HCT116 (cell line): ENCODE measurements around the gene CYP4F8. TPM values are rescaled to one million over a fixed set of nuclear protein-coding genes. Genes with fewer than 3 reads are reported as not detected.

Source experiments
- ATAC-seq: fragments of 200-7000 bp; cut with Tn5 transposase; 2 replicates; pipeline ENCODE4 v1.9.1; 2020; ENCODE audit warnings: mild to moderate bottlenecking, moderate library complexity
- BruUV-seq: library from RNA; stranded (reverse); fragments of 400-500 nt; replicated peaks from 2 replicates; lab custom pipeline; 2021; lab: Mats Ljungman, UMichigan
- CTCF ChIA-PET: fragments of 300-600 bp; sonication (Branson Sonifier 250); formaldehyde crosslinking; loops from one replicate; lab custom pipeline; 2021; ENCODE audit warnings: antibody characterized with exemption; lab: Charles Lee
- POLR2A ChIA-PET: fragments of 300-600, 350-600 bp; sonication (Branson Sonifier 250); formaldehyde crosslinking; loops from one replicate; lab custom pipeline; 2021; ENCODE audit warnings: antibody characterized with exemption; lab: Charles Lee
- RAD21 ChIA-PET, 2 experiments: fragments of 300-600 bp; sonication (Branson Sonifier 250); formaldehyde crosslinking; loops; one replicate each; lab custom pipeline; 2023; ENCODE audit warnings: low total read pairs in 2 of 2; ENCODE audit not compliant: uncharacterized antibody in 2 of 2, unreplicated experiment in 2 of 2, low non-redundant PET in 1 of 2; lab: Charles Lee
- DNase-seq: peaks from one replicate; pipeline ENCODE4 v3.0.0-alpha.2; 2010; ENCODE audit warnings: low read depth, low spot score
- H2AFZ ChIP-seq: fragments of 200-600 bp; shearing (Covaris generic), sonication (generic); 2 replicates; pipeline ENCODE4 v1.6.1; 2017; ENCODE audit warnings: low read depth, mixed run types, mixed read lengths, antibody characterized with exemption, low read length; ENCODE audit not compliant: poor library complexity, severe bottlenecking
- H3K27ac ChIP-seq: 2 replicates; pipeline ENCODE4 v1.5.1; 2012; ENCODE audit warnings: low read depth, low read length
- H3K27me3 ChIP-seq: fragments of 200-600 bp; sonication (generic); 2 replicates; pipeline ENCODE4 v1.6.1; 2016; ENCODE audit warnings: mixed run types, low read length, mixed read lengths; ENCODE audit not compliant: insufficient read depth
- H3K36me3 ChIP-seq, 2 experiments: fragments of 200-500 bp in 1 of 2; fragments of 200-600 bp in 1 of 2; sonication (Bioruptor generic) in 1 of 2; sonication (generic) in 1 of 2; 2 replicates each; pipeline versions ENCODE4 v1.5.1 to v1.6.1; 2014 to 2016; ENCODE audit warnings: low read length in 2 of 2, inconsistent platforms in 1 of 2, mixed read lengths in 1 of 2, mixed run types in 1 of 2; ENCODE audit not compliant: insufficient read depth in 2 of 2, control insufficient read depth in 1 of 2
- H3K4me1 ChIP-seq, 2 experiments: fragments of 200-600 bp in 1 of 2; sonication (generic) in 1 of 2; 2 replicates each; pipeline versions ENCODE4 v1.5.1 to v1.6.1; 2012 to 2017; ENCODE audit warnings: low read length in 2 of 2, inconsistent platforms in 1 of 2, mild to moderate bottlenecking in 1 of 2, mixed read lengths in 1 of 2, mixed run types in 1 of 2, moderate library complexity in 1 of 2; ENCODE audit not compliant: insufficient read depth in 2 of 2, control insufficient read depth in 1 of 2
- H3K4me2 ChIP-seq: fragments of 200-600 bp; sonication (generic); 2 replicates; pipeline ENCODE4 v1.6.1; 2017; ENCODE audit warnings: mixed run types, low read length, mixed read lengths
- H3K4me3 ChIP-seq, 2 experiments: fragments of 200-600 bp in 1 of 2; sonication (generic) in 1 of 2; replicated peaks in 1 of 2; 2 replicates each; pipeline ENCODE4 v1.5.1; 2011 to 2016; ENCODE audit warnings: low read length in 2 of 2, control low read depth in 1 of 2, low read depth in 1 of 2, mild to moderate bottlenecking in 1 of 2, mixed read lengths in 1 of 2, mixed run types in 1 of 2
- H3K79me2 ChIP-seq: fragments of 200-600 bp; sonication (generic); 2 replicates; pipeline ENCODE4 v1.6.1; 2017; ENCODE audit warnings: mild to moderate bottlenecking, mixed run types, low read length, moderate library complexity, mixed read lengths; ENCODE audit not compliant: insufficient read depth
- H3K9ac ChIP-seq: fragments of 200-600 bp; sonication (generic); 2 replicates; pipeline ENCODE4 v1.6.1; 2016; ENCODE audit warnings: low read length, mixed read lengths
- H3K9me2 ChIP-seq: fragments of 200-600 bp; sonication (generic), shearing (Covaris generic); 2 replicates; pipeline ENCODE4 v1.6.1; 2017; ENCODE audit warnings: mixed run types, mild to moderate bottlenecking, moderate library complexity; ENCODE audit not compliant: insufficient read depth
- H3K9me3 ChIP-seq, 2 experiments: fragments of 200-500 bp in 1 of 2; fragments of 200-600 bp in 1 of 2; sonication (Bioruptor generic) in 1 of 2; sonication (generic) in 1 of 2; 2 replicates each; pipeline ENCODE4 v1.6.1; 2014 to 2017; ENCODE audit warnings: low read length in 2 of 2, mixed read lengths in 2 of 2, inconsistent platforms in 1 of 2, low read depth in 1 of 2, mild to moderate bottlenecking in 1 of 2, mixed run types in 1 of 2, moderate library complexity in 1 of 2; ENCODE audit not compliant: control insufficient read depth in 1 of 2, insufficient read depth in 1 of 2
- H4K20me1 ChIP-seq: fragments of 200-600 bp; sonication (generic), shearing (Covaris generic); 2 replicates; pipeline ENCODE4 v1.6.1; 2017; ENCODE audit warnings: mixed run types, mild to moderate bottlenecking, moderate library complexity; ENCODE audit not compliant: insufficient read depth
- CBX3 ChIP-seq: IDR thresholded peaks from 2 replicates; pipeline ENCODE4 v1.6.1; 2012; ENCODE audit warnings: low read depth
- EZH2 ChIP-seq: fragments of 200-600 bp; sonication (generic); IDR thresholded peaks from 2 replicates; pipeline ENCODE4 v1.6.1; 2017; ENCODE audit warnings: antibody characterized with exemption, mixed run types
- EZH2phosphoT487 ChIP-seq: fragments of 200-600 bp; IDR thresholded peaks from 2 replicates; pipeline ENCODE4 v1.6.1; 2018; ENCODE audit warnings: antibody characterized with exemption, borderline replicate concordance
- FOSL1 ChIP-seq: IDR thresholded peaks from 2 replicates; pipeline ENCODE4 v1.6.1; 2012; ENCODE audit warnings: low read depth
- POLR2A ChIP-seq: IDR thresholded peaks from 2 replicates; pipeline ENCODE4 v1.7.0; 2011; ENCODE audit warnings: borderline replicate concordance; ENCODE audit not compliant: insufficient read depth, insufficient read length; ENCODE audit errors: extremely low read depth
- SIN3A ChIP-seq: IDR thresholded peaks from 2 replicates; pipeline ENCODE4 v1.6.1; 2012; ENCODE audit warnings: low read depth
- YY1 ChIP-seq: IDR thresholded peaks from 2 replicates; pipeline ENCODE4 v1.6.1; 2011; ENCODE audit warnings: low read length, low read depth, moderate library complexity, mild to moderate bottlenecking; ENCODE audit not compliant: insufficient replicate concordance; ENCODE audit errors: extremely low read depth
- ZFX ChIP-seq: fragments of 450-650 bp; IDR thresholded peaks from 2 replicates; pipeline ENCODE4 v1.6.1; 2017
- ZNF274 ChIP-seq: fragments of 200-500 bp; sonication (Bioruptor generic); IDR thresholded peaks from 2 replicates; pipeline ENCODE4 v1.6.1; 2014; ENCODE audit warnings: mild to moderate bottlenecking, low read depth, low read length, inconsistent platforms
- intact Hi-C: fragments of 100-400 bp; cut with micrococcal nuclease; formaldehyde crosslinking; loops from 2 replicates; pipeline ENCODE4 v1.10.0; 2022
- total RNA-seq: library from RNA; stranded (reverse); gene quantifications from one replicate; pipeline ENCODE4 v1.2.1, GENCODE V29; 2021; ENCODE audit not compliant: unreplicated experiment
- TF ChIP-seq, protein P1 (sequence below): IDR thresholded peaks from 2 replicates; pipeline ENCODE4 v1.6.1; 2012; ENCODE audit warnings: low read depth
- TF ChIP-seq, protein P2 (sequence below): IDR thresholded peaks from 2 replicates; pipeline ENCODE4 v1.6.1; 2011; ENCODE audit warnings: mild to moderate bottlenecking, low read length, moderate library complexity; ENCODE audit not compliant: insufficient replicate concordance; ENCODE audit errors: extremely low read depth
- TF ChIP-seq, protein P3 (sequence below): IDR thresholded peaks from 2 replicates; pipeline ENCODE4 v1.6.1; 2012

CYP4F8 gene
- total RNA-seq, 1 experiment from 2014 or later = not detected

DNA sequence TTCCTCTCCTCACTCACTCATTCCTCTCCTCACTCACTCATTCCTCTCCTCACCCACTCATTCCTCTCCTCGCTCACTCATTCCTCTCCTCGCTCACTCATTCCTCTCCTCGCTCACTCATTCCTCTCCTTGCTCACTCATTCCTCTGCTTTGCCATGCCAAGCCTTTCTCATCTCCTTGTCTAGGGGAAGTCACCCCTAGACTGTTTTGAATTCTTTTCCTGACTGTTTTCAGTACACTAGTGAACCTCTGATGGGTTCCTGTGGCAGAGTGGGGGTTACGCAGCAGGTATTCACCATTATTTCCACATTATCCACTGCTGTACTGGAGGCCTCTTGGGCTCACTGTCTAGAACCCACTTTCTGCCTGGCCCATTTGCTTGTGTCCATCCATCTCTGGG is 1.2 kb downstream of the CYP4F8 start:
- Histone ChIP-seq H3K4me3 (no peak overlapping the region), H4K20me1 (no peaks in the 10 kb centered on the region), H3K27ac (no peak overlapping the region), H3K79me2 (no peaks in the 10 kb centered on the region), H3K9ac (no peak overlapping the region), H3K27me3 (peaks cover 6% of the 10 kb centered on the region), H2AFZ (no peak overlapping the region), H3K9me2 (no peaks in the 10 kb centered on the region), H3K4me1 (no peaks in the 10 kb centered on the region), H3K36me3 (no peaks in the 10 kb centered on the region), H3K4me2 (no peak overlapping the region), H3K9me3 (no peaks in the 10 kb centered on the region)
- no peak for DNase-seq
- intact Hi-C loops = no loop called here
- RAD21 ChIA-PET = no interaction called here
- TF ChIP-seq, protein P1, sequence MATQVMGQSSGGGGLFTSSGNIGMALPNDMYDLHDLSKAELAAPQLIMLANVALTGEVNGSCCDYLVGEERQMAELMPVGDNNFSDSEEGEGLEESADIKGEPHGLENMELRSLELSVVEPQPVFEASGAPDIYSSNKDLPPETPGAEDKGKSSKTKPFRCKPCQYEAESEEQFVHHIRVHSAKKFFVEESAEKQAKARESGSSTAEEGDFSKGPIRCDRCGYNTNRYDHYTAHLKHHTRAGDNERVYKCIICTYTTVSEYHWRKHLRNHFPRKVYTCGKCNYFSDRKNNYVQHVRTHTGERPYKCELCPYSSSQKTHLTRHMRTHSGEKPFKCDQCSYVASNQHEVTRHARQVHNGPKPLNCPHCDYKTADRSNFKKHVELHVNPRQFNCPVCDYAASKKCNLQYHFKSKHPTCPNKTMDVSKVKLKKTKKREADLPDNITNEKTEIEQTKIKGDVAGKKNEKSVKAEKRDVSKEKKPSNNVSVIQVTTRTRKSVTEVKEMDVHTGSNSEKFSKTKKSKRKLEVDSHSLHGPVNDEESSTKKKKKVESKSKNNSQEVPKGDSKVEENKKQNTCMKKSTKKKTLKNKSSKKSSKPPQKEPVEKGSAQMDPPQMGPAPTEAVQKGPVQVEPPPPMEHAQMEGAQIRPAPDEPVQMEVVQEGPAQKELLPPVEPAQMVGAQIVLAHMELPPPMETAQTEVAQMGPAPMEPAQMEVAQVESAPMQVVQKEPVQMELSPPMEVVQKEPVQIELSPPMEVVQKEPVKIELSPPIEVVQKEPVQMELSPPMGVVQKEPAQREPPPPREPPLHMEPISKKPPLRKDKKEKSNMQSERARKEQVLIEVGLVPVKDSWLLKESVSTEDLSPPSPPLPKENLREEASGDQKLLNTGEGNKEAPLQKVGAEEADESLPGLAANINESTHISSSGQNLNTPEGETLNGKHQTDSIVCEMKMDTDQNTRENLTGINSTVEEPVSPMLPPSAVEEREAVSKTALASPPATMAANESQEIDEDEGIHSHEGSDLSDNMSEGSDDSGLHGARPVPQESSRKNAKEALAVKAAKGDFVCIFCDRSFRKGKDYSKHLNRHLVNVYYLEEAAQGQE = no peak
- no peak for TF ChIP-seq POLR2A
- no peak for TF ChIP-seq ZFX
- CTCF ChIA-PET = no interaction called here
- POLR2A ChIA-PET = no interaction called here
- BruUV-seq = no TSS peak
- ATAC-seq = no peak

DNA sequence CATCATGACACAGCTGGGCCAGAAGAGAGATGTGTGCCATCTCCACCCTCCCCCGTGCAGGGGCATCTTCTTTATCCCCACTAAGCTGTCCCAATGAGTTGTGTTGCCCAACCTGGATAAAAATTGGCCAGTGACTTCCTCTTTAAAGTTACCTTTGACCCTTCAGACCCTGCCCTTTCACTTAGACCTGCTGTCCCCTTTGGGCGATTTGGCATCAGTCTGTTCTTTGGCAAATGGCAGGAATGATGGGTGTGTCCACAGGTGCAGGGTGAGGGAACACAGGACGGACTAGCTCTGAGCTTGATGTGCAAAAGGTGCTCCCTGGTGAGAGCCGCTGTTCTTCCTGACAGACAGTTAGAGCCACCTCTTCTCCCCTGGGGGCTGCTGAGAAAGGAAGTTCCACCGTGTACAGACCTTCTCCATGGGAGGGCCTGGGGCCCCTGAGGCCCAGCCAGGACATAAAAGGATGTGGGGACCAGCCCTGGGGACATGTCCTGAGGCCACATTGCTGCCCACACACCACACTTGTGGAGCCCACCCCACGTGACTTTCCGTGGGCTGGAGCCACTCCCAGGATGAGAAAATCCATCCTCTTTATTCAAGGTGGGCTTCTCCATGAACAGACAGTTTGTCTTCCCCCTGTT is 1.7 kb downstream of the CYP4F8 start:
- Histone ChIP-seq H3K4me3 (no peak overlapping the region), H3K4me2 (no peak overlapping the region), H3K27me3 (peaks cover 6% of the 10 kb centered on the region), H2AFZ (no peak overlapping the region), H3K4me1 (no peaks in the 10 kb centered on the region), H3K79me2 (no peaks in the 10 kb centered on the region), H3K9me3 (no peaks in the 10 kb centered on the region), H4K20me1 (no peaks in the 10 kb centered on the region), H3K9me2 (no peaks in the 10 kb centered on the region), H3K27ac (no peak overlapping the region), H3K36me3 (no peaks in the 10 kb centered on the region), H3K9ac (no peak overlapping the region)
- CTCF ChIA-PET = no interaction called here
- no peak for ATAC-seq
- no peak for TF ChIP-seq EZH2
- TF ChIP-seq ZNF274 = no peak
- TF ChIP-seq, protein P2, sequence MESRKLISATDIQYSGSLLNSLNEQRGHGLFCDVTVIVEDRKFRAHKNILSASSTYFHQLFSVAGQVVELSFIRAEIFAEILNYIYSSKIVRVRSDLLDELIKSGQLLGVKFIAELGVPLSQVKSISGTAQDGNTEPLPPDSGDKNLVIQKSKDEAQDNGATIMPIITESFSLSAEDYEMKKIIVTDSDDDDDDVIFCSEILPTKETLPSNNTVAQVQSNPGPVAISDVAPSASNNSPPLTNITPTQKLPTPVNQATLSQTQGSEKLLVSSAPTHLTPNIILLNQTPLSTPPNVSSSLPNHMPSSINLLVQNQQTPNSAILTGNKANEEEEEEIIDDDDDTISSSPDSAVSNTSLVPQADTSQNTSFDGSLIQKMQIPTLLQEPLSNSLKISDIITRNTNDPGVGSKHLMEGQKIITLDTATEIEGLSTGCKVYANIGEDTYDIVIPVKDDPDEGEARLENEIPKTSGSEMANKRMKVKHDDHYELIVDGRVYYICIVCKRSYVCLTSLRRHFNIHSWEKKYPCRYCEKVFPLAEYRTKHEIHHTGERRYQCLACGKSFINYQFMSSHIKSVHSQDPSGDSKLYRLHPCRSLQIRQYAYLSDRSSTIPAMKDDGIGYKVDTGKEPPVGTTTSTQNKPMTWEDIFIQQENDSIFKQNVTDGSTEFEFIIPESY = no peak
- TF ChIP-seq FOSL1 = no peak
- TF ChIP-seq YY1 = no peak
- TF ChIP-seq SIN3A = no peak
- TF ChIP-seq EZH2phosphoT487 = no peak
- TF ChIP-seq CBX3 = no peak
- no peak for TF ChIP-seq POLR2A
- TF ChIP-seq, protein P3, sequence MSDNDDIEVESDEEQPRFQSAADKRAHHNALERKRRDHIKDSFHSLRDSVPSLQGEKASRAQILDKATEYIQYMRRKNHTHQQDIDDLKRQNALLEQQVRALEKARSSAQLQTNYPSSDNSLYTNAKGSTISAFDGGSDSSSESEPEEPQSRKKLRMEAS = no peak
- BruUV-seq = no TSS peak
- no peak for DNase-seq
- intact Hi-C loops = no loop called here
- POLR2A ChIA-PET = no interaction called here
- RAD21 ChIA-PET = no interaction called here
